Cerebellar nuclear complex (tissue), 1 donor: ENCODE data around the gene CDADC1.
A peak's percentile ranks its signal among the peaks of the same experiment; 100 is the strongest.

Experiments used
- DNase-seq, 2 experiments: peaks; one replicate each; lab custom pipeline; 2025; lab: John Stamatoyannopoulos, UW

Gene CDADC1

DNA sequence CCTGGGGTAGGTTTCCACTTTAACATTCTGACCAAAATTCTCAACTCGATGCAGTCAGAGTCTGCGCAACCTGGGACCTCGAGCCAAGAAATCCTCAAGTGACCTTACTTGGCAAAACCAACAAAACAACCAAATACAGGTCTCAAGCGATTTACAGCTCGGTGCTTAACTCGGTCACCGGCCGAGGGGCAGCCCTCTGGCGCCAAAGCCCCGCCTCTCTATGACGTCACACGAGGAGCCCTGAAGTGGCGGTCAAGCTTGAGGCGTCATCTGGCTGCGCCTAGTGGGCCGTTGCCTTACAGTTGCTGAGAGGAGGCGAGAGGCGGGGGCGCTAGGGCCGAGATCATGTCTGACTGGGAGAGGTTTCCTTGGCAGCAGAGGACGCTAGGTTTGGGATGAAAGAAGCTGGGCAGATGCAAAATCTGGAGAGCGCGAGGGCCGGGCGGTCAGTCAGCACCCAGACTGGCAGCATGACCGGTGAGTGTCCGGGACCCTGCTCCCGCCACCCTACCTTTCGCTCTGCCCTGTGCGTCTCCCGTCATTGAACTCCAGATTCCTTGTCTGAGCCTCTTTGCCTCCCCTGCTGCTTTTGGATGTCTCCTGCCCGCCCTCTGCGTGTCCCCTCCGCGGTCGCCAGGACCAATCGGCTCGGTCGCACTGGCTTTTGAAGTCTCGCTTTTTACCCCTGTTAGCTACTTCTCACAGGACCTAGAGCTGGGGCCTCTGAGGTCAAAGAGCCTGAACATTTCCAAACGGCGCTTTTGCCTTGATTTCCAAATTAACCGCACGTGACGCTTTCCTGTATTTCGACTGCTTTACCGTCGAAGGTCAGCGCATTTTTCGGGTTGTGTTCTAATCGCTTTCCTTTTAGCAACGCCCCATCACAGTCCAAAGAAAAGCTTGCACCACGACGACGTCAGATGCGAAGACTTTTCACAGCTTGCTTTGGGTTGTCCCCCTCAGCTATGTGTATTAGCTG, at the start of gene CDADC1:
TSS of gene CDADC1 (plus strand) at position 283 of the 979 bp plus-strand sequence. CDS start at position 396, 113 bp downstream.
- DNase-seq: peak; percentile 40 to 79

DNA sequence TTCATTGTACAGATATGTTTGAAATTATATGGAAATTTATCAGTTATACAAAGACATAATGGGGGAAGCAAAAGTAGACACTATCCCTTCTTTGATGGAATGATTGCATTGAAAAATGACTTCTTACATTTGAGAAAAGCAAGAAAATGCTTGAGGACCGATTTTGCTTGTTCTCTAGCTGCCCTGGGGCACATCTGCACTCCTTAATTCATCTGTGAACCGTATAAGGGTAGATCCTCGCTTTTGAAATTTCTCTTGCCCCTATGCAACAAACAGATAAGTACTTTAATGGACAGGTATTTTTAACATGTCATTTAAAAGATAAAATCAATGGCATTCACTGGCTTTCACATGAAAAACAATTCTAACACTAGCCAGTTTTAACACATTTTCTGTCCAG, 41.1 kb upstream of the CDADC1 start:
- no peak for DNase-seq

DNA sequence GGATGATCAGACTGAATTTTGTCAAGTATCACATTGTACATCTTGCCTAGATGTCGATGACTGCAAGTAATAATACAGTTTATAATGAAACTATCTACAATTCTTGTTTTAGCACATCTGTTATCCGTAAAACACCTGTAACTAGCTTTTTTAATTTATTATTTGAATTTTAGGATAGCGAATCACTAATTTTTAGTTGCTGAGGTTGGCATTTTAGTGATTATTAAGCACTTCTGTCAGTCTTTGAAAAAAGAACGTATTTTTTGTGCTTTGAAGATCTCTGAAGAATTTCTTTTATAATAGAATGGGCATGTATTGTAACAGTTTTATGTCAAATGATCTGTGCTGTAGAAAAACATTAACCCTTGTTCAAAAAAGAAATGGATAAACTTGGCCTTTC, 39.1 kb upstream of the CDADC1 start:
- no peak for DNase-seq

DNA sequence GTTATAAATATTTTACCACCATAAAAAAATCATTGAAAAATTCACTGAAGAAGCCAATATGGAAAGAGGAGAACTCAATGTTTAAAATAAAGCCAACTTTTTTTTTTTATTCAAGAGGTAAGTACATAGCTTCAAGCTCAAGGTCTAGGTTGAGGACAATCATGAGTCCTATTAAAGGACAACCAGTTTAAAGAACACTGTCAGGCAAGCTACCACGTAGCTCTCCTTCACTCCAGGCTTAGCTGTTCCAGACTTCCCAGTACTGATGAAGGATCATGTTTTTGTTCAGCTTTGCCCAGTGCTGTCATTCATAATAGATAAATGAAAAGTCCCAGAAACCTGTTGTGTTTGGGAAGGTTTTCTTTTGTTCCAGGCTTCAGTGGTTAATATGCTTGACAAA, 37.6 kb upstream of the CDADC1 start:
- DNase-seq: no peak

DNA sequence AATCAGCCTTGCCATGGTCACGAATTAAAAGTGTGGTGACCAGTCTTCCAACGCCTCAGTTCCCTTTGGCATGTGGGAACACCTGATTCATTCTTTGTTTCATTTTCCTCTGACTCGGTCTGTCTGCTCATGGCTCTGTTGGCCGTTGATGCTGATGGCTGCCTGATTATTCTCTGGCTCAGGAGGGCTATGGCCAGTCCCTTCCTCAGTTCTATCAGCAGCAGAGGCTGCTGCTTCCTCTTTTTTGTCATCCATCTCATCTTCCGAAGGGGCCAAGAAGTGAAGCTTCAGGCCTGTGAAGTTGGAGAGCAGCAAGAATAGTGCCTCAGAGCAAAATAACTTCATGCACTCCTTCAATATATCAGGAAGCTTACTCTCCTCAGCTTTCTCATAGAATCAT, 37.1 kb upstream of the CDADC1 start:
- no peak for DNase-seq

DNA sequence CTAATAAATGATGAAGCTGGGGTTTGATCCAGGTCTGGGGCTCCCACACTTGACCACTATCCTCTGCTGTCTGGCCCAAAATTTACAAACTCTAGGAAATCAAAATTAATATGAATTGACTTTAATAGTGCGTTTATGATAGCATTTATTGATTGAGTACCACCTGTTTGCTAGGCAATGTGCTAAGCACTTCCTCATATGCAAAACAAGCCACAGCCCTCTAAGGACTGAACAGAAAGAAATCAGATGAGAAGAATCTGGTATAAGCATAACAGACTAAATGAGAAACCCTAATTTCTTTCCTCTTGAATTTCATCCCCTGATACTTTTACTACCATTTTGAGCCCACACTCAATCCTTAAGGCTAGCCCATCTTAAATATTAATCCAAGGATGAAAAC, 34.2 kb upstream of the CDADC1 start:
- no peak for DNase-seq

DNA sequence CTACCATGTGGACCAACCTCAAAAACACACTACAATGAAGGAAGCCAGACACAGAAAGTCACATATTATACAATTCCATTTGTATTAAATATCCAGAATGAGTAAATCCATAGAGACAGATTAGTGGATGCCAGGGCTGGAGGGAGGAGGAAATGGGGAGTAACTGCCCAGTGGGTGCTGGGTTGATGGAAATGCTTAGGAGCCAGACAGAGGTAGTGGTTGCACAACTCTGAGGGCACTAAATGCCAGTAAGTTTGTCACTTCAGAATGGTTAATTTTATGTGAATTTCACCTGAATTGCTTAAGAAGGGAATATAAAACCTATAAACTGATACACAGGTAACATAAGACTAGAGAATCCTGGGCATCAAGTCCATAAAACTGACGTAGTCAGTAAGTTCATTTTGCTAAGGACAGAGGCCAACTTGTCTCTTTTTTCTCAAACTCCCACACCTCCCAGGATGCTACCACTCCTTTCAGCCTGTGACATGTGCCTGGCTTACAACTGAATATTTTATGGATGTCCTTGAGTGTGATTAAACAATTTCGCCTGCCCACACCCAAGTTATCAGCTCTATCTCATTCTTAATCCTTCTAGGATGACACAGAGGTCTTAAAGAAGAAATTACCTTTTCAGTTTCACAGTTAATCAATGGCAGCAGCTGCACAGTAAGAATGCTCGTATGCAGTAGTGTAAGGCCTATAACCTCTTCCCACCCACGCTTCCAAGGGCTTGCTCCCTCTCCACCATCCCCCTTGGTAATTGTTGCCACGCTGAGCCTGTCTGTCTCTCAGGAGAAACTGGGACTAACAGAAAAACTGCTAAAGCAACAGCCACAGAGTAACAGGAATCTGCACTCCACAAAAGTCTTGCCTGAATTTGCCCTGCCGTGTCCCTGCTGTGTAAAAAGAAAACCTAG, 33.5 kb upstream of the CDADC1 start:
- DNase-seq: no peak

DNA sequence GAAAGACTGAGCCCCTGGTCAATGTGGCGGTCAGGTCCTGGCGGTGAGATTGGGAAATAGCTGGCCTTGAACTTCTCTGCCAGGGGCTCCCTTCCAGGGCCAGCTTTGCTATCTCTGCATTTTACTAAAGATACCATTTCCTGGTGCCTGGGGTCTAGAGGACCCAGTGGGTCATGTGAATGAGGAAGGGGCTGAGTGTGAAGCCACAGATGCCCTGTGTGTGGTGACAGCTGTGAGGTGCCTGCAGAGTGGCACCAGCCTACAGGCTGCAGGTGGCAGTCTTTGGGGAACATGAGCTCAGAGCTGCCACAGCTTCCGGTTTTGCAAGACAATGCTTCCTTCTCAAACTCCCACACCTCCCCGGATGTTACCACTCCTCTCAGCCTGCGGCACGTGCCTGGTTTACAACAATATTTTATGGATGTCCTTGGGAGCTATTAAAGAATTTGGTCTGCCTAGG, 32.8 kb upstream of the CDADC1 start:
- no peak for DNase-seq

DNA sequence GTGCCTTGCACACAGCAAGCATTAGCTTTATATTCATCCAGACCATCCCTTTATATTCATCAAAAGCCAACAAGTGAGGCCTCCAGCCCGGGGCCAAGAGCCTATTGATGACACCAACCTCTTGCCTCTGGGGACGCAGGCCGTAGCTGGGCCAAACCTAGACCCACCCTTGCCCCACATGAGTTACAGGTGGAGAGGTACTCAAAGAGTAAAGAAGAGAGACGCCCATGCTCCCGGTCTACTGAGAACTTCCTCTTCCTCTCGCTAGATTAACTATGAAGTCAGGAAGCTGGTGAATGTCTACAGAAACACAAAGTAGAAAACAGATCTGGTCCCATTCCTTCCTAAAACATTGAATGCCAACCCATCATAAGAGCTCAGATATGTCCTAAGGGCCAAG, 31.4 kb upstream of the CDADC1 start:
- no peak for DNase-seq

DNA sequence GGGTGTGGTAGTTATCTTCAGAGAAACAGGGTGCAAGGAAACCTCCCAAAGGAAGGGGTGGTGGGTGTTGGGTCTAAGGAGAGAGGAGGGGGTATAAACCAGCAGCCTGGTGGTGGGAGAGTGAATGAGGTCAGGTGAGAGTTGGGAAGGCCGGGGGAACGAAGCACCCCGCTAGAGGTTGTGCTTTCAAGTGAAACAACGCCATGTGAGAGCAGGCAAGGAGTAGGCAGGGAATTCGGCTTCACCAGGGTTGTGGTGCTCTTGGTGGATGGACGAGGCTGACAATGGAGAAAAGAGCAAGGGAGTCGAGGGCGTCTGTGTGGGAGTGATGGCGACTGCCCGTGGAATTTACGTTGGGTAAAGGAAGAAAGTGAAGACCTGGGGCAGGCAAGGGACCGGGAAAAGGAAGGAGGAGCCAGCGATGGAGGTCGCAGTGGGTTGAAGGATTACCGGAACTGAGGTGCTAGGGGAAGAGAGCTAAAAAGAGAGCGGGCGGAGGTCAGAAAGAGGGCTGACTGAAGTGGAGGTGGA, 29.7 kb upstream of the CDADC1 start:
- no peak for DNase-seq

DNA sequence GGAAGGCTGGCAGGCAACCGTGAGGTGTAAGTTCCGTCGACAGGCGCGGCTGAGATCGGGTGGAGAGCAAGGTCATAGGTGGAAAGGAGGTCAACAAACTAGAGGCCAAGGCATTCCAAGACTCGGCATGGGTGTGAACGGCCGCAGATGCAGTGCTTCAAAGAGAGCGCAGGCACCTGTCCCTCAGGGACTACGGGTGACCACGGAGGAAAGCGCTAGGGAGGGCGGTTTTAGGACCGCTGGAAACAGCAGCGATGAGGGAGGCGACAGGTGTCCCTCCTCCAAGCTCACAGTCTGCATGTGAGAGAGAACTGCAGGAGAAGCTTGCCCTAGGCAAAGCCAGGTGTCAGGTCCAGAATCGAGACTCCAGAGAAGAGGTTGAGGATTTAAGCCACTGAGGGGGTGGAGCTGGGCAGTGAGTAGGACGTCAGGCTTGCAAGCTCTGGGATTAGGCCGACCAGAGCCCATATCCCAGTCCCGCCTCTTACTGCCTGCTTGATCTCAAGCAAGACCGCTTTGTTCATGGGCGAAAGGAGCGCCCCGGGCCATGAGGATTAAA, 29.2 kb upstream of the CDADC1 start:
- DNase-seq: no peak

DNA sequence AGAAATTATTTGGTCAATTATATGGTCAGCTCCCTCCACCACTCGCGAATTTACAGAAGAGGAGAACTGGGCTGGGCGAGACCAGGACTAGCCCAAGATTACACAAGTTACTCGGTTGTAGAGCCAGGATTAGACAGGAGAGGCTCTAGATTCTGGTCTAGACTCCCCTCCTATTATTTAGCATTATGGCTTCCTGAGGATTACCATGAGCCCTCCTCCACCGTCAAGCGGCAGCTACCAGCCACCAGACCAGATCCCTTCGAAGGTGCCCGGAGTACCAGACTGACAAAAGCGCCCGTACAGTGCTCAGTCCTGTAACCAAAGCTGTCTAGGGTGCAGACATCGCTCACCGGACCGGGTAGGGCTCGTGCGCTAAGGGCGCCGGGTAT, 28.1 kb upstream of the CDADC1 start:
- no peak for DNase-seq

DNA sequence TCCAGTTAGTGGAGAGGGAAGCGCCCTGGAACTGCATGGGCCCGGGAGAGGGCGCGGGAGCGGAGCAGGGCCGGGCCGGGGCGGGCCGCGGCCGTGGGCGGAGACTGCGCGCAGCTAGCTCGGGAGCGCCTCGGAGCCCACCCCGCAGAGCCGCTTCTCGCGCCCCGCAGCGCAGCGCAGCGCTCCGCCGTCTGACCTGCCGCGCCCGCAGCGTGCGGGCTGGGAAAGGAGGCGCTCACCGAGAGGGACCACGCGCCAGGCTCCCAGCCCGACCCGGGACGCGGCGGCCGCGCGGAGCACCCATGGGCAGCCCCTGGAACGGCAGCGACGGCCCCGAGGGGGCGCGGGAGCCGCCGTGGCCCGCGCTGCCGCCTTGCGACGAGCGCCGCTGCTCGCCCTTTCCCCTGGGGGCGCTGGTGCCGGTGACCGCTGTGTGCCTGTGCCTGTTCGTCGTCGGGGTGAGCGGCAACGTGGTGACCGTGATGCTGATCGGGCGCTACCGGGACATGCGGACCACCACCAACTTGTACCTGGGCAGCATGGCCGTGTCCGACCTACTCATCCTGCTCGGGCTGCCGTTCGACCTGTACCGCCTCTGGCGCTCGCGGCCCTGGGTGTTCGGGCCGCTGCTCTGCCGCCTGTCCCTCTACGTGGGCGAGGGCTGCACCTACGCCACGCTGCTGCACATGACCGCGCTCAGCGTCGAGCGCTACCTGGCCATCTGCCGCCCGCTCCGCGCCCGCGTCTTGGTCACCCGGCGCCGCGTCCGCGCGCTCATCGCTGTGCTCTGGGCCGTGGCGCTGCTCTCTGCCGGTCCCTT, 27.5 kb upstream of the CDADC1 start, which contains the start of gene MLNR:
TSS of gene MLNR (plus strand) at position 303 of the 820 bp plus-strand sequence. CDS start at position 303, 0 bp downstream.
- no peak for DNase-seq

DNA sequence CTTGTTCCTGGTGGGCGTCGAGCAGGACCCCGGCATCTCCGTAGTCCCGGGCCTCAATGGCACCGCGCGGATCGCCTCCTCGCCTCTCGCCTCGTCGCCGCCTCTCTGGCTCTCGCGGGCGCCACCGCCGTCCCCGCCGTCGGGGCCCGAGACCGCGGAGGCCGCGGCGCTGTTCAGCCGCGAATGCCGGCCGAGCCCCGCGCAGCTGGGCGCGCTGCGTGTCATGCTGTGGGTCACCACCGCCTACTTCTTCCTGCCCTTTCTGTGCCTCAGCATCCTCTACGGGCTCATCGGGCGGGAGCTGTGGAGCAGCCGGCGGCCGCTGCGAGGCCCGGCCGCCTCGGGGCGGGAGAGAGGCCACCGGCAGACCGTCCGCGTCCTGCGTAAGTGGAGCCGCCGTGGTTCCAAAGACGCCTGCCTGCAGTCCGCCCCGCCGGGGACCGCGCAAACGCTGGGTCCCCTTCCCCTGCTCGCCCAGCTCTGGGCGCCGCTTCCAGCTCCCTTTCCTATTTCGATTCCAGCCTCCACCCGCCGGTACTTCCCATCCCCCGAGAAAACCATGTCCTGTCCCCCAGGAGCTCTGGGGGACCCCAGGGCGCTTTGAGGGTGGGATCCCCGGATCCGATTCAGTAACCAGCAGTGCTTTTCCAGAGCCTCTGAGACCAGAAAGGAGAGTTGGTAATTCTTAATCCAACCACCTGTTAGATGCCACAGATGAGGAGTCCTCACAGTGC, 26.7 kb upstream of the CDADC1 start:
- DNase-seq: no peak

DNA sequence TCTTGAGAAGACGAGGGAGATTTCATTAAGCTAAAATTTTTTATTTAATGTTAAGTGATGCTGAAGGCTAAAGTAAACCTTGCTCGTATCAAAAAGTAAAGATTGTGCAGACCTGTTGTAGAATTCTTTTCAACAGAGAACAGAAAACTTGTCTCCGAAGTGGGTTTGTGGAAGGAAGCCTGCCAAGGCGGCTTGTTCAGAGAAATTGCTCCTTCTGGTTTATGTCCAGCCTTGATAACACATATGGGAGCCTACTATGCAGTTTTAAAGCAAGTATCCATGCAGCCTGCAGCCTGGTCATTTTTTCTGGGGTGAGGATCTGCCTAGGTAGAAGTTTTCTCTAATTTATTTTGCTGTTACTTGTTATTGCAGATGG, 26.1 kb upstream of the CDADC1 start:
- no peak for DNase-seq

DNA sequence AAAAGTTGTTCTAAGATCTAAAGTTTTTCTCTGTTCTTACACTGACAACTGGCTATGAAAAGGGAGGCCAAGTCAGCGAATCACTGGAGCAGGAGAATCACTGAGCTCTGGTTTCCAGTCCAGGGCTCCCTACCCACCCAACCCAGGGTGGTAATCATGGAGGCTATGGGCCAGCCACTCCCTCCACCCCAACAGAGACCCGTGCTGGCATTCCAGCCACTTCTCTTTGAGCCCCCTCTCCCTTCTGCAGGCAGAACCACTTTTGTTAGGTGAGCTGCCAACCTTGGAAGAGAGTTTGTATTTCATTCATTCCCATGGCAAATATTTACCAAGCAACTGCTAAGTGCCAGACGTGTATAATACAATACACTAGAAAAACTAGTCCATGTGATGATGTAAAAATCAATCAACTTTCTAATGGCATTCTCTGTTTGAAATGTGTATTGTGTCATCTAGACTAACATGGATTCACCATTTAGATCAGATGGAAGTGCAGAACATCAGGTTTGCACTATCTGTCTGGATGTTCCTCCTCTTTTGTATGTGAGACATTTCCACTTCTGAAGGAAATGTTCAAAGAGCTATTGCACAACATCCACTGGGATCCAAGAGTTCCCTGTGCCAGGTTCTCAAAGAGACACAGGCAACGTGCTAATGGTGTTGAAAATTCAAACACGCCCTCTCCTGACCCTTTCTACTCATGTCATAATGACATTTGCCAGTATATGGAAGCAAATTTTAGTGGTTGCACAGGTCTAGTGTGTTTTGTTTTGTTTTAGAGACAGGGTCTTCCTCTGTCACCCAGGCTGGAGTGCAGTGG, 22.3 kb upstream of the CDADC1 start:
- DNase-seq: no peak

DNA sequence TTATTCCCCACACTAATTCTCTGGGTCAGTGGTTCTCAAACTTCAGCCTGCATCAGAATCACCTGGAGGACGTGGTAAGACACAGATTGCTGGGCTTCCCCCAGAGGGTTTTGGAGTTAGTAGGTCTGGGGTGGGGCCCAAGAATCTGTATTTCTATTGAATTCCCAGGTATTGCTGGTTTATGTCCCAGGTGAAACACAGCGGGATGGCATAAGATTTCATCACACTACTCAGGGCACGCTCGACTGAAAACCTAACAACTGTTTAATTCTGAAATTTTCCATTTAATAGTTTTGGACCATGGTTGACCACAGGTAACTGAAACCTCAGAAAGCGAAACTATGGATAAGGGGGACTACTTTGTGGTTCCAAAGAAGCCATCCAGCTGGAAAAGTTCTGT, 21.1 kb upstream of the CDADC1 start:
- no peak for DNase-seq

DNA sequence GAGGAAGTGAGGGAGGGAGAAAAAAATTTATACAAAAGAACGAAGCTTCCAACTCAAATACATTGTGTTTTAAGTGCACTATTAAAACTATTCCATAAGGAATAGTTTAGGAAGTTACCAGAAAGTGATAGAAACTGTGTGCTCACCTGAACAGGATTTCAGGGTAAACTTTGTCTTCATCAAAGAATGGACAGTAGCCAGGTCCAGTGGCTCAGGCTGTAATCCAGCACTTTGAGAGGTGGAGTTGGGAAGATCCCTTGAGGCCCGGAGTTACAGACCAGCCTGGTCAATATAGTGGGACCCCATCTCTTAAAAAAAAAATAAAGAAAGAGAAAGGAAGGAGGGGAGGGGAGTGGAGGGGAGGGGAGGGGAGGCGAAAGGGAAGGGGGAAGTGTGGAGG, 13.0 kb upstream of the CDADC1 start:
- no peak for DNase-seq

DNA sequence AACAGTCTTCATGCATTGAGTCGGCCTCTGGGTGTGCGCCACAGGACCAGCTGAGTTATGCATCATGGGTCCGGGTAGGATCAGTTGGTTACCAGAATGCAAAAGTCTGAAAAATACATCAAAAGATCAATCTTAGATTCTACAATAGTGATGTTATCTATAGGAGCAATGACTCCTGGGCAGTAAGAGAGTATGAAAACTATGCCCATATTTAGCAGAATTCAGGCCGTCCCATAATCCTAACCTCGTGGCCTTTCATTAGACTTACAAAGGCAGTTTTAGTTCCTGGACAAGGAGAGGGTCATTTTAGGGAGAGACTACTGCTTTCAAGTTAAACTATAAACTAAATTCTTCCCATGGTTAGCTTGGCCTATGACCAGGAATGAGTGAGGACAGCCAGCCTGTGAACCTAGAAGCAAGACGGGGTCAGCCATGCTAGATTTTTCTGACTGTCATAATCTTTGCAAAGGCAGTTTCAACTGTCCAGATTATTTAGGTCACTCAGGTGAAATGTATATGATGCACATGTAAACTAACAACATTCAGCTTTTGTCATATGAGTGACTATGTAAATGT, 11.8 kb upstream of the CDADC1 start:
- DNase-seq: no peak
